NCI-H446 treated with DMSO at 0.1 percent for 48 hours (cell line): ENCODE data around the gene CYP26A1.

Experiments
- DNase-seq: peaks from one replicate; lab custom pipeline; 2025; lab: John Stamatoyannopoulos, UW

Gene CYP26A1

GRCh38 chr10:93073539-93074146, at the start of gene CYP26A1:
Gene CYP26A1 (plus strand): TSS chr10:93073893. CDS start chr10:93073935, 42 bp downstream.
- no peak for DNase-seq

- DNase-seq: no peak
Measured at GRCh38 chr10:93026072-93026471, 47.6 kb upstream of the CYP26A1 start.

DNA sequence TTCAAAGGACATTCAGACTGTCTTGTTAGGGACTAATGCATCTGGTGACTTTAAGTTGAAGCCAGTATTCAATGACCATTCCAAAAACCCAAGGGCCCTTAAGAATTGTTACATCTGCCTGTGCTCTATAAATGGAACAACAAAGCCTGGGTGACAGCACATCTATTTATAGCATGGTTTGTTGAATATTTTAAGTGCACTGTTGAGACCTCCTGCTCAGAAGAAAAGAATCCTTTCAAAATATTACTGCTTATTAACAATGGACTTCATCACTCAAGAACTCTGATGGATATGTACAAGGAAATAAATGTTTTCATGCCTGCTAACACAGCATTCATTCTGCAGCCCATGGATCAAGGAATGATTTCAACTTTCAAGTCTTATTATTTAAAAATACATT, 46.2 kb upstream of the CYP26A1 start:
- DNase-seq: no peak

DNA sequence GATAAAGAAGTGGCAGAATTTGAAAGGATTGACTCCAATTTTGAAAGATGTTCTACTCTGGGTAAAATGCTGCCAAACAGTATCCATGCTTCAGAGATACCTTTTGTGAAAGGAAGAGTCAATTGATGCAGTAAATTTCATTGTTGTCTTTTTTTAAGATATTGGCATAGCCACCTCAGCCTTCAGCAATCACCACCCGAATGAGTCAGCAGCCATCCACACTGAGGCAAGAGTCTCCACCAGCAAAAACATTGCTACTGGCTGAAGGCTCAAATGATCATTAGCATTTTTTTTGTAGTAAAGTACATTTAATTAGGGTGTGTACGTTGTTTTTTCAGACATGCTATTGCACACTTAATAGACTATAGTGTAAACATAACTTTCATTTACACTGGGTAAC, 44.8 kb upstream of the CYP26A1 start:
- no peak for DNase-seq

DNA sequence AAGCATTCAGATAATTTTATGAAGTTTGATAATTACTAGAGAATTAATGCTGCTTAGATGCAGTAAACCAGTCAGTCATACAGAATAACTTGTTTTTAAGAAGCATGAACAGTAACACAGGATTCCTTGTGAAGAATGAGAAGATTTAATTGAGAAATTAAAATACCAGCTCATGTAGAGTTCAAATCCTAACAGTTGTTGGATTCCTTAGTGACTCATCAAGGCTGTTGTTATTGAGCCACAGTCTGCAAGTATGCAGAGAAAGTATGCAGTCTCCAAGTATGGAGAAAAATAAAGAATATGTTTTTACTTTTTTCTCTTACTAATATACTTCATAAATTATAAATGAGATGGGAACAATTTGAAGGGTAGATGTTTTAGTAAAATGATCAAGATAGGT, 43.3 kb upstream of the CYP26A1 start:
- DNase-seq: no peak

DNA sequence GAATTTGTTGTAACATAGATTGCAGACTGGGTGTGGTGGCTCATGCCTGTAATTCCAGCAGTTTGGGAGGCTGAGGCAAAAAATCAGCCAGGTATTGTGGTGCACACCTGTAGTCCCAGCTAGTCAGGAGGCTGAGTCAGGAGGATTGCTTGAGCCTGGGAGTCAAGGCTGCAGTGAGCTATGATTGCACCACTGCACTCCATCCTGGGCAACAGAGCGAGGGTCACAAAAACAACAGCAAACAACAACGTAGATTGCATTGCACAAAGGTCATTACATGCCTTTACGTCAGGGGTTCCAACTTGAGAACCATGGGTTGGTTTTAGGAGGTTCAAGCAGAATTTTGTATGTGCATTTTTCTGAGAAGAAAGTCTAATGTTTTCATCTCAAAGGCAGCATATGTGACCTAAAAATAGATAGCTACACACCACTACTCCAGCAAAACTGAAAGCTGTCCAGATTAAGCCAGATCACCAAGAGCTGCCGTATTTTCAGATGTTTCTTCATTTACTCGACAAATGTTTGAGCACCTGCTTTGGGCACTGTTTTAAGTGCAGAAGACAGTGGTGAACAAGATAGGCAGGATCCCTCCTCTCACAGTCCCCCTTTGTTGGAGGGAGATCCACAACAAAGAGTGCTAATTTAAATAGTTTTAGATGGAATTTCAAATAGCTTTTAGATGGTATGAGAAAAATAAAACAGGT, 41.4 kb upstream of the CYP26A1 start:
- DNase-seq: no peak

GRCh38 chr10:93032809-93033137, 40.9 kb upstream of the CYP26A1 start:
- no peak for DNase-seq

- no peak for DNase-seq
Measured at GRCh38 chr10:93034426-93034825, 39.3 kb upstream of the CYP26A1 start.

DNA sequence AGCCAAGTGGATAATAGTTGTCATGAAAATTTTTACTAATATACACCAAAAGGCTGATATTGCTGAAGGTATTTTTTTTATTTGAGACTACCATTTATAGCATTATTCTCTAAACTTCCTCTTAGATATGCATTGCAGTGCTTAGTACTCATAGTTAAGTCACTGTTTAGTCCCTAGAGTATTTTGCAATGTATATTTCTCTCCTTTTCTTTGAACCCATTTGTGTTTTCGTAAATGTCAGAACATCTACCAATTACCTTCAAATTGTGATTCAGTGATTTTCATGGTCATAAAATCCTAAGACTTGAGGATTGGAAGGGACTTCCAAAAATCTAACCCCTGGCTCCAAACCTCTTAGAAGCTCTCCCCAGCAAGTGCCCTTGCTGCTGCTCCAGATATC, 34.6 kb upstream of the CYP26A1 start:
- DNase-seq: no peak

DNA sequence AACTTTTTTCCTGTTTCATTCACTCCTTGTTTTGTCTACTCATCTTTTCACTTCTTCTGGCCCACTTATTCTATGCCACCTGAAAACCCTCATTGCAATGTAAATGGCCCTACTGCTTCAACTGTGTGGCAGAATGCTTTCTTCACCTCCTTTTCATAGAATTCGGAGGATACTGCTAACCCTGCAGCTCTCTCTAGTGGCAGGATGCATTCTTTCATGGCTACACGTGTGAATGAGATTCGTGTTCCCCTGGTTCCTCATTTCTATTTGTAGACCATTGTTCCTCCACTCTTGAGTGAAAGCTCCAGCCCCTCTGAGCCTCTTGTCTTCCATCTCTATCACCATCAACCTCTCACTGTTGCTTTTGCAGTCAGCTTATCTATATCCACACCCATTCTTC, 34.0 kb upstream of the CYP26A1 start:
- no peak for DNase-seq

DNA sequence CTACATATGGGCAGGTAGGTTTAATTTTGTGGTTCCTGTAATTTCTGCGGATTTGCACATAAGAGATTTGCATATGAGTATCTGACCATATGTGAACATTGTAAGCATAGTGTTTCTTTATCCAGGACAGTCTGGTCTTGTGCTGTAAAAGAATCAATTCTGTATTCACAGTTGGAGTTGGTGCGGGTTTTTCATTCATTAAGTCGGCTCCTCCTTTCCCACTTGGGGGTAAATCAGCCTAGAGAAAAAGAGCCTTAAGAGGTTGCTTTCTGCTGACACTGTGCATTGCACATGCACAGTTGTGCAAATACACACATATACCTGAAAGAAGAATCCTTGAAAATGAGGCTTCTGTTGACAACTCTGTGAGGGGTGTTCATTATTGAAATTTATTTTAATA, 19.2 kb upstream of the CYP26A1 start:
- no peak for DNase-seq

GRCh38 chr10:93058139-93058538, 15.6 kb upstream of the CYP26A1 start:
- DNase-seq: no peak

DNA sequence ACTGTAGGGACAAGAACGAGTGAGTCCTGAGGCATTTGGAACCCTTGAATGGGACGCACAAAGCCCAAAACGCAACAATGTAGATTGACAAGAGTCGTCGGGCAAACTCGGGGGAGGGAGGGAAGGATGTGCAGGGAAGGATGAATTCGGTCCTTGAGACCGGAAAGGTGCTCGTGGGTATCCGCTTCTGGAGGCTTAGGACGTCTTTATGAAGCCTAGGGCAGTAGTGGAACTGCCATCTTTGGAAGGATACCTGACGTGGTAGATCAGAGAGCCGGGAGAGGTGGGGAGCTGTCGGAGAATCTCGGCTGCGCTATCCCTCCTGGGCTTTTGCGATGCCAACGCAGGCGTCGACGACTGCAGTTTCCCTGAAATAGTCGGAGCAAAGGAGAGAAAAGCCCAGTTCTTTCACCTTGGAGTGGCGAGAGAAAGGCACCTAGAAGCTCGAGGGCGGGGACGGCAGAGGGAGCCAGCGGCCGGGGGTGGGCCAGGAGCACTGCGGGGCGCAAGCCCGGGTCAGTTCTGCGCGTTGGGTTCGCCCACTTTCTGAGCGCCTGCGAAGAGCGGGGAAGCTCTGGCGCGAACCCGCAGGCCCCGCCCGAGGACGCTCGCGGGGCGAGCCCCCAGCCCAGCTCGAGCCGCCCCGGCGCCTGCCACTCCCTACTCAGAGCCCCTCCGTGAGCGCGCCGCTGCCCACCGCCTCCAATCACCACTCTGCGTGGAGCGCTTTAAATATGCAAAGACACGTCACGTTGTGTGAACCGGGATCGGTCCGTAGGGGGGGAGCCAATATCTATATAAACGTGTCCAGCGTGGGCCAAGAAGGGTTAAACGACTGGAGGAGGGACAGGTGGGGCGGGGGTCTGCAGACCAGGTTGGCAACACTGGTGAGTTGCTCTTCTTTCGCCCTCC, 13.5 kb upstream of the CYP26A1 start, which contains the start of gene CYP26C1:
CYP26C1 (plus strand) TSS at position 824 of the 912 bp plus-strand sequence. CDS start 466 bp downstream, outside the sequence.
- no peak for DNase-seq

- no peak for DNase-seq
Measured at GRCh38 chr10:93060887-93061593, 12.7 kb upstream of the CYP26A1 start.

DNA sequence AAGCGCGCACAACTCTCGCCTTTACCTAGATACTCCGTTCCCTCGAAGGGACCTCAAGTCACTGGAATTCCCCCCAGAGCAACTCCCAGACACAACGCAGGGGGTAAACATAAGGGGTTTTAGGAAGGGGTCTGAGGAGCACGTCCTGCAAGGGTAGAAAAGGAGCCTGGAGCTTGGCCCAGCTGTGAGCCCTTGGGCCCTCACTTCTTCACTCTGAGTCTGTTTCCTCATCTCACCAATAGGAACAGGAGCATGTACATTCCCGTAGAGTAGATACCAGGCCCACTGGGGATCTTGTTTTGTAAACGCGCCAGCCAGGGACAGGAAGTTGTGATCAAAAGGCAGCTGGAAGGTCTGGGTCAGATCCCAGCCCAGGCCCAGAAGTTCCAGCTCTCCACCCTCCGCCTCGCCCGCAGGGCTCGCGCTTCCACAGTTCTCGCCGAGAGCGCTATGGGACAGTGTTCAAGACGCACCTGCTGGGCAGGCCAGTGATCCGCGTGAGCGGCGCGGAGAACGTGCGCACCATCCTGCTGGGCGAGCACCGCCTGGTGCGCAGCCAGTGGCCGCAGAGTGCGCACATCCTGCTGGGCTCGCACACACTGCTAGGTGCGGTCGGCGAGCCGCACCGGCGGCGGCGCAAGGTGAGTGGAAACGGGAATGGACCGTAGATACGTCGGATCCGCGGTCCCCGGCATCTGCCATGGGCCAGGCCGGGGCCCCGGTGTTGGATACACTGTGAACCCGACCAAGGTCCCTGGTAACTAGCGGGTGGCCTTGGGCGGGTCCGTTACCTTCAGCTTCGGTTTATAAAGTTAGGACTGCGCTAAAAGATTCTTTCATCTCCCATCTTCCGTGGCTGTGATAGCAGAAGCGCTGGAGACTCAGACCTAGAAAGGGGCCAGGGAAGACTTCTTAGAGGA, 11.8 kb upstream of the CYP26A1 start:
- no peak for DNase-seq

DNA sequence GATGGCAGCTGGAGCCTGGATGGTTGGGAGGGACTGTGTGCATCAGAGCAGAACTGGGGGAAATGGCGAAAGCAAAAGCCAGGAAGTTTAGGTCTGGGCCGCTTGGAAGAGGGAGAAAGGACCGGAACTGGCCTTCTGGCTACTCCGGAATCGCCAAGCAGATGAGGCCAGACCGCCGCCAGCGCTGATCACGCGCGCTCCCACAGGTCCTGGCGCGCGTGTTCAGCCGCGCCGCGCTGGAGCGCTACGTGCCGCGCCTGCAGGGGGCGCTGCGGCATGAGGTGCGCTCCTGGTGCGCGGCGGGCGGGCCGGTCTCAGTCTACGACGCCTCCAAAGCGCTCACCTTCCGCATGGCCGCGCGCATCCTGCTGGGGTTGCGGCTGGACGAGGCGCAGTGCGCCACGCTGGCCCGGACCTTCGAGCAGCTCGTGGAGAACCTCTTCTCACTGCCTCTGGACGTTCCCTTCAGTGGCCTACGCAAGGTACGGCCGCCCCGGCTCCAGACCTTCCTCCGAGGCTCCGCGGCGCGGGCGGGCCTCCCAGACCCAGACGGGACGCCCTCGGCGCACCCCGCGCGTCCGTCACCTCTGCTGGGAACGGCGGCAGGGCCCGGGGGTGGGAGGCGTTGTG, 11.1 kb upstream of the CYP26A1 start:
- no peak for DNase-seq

- no peak for DNase-seq
Measured at GRCh38 chr10:93063144-93063976, 10.3 kb upstream of the CYP26A1 start.

DNA sequence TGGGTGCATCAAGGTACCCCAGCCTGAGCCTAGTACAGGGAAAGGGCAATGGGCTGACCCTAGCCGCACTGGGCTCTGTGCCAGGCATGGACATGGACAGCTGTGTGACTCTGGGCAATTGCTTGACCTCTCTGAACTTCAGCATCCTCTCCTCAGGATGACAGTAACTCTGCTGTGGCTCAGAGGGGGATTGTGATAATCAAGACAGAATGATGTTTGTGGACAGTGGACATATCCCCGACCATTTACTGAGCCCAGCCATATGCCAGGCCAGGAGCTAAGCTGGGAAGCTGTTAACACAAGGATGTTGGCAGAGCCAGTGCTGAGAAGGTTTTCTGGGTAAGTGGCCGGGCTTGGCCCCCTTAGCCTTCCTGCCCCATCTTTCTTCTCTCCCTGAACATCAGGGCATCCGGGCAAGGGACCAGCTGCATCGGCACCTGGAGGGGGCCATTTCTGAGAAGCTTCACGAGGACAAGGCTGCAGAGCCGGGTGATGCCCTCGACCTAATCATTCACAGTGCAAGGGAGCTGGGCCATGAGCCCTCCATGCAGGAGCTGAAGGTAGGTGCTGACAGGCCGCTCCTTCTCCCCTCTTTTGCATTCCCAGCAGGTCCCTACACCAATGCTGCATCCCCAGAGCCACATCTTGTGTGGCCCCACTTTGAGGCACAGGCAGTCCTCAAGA, 9.6 kb upstream of the CYP26A1 start:
- no peak for DNase-seq
